AG10803 (cell line): ENCODE measurements around the gene LCN12.

Experiments used
- DNase-seq: peaks from one replicate; pipeline ENCODE4 v3.0.0; 2010; ENCODE audit warnings: low read depth
- H3K4me3 ChIP-seq: 2 replicates; pipeline ENCODE4 v1.5.1; 2011; ENCODE audit warnings: mild to moderate bottlenecking, low read length, control low read depth
- CTCF ChIP-seq: conservative IDR thresholded peaks from 2 replicates; pipeline ENCODE4 v1.5.1; 2011; ENCODE audit warnings: mild to moderate bottlenecking, low read length, control low read depth, inconsistent platforms

LCN12 gene

GRCh38 chr9:136921307-136921706 lies 30.8 kb upstream of the LCN12 start:
- no peak for DNase-seq
- TF ChIP-seq CTCF: no peak
- H3K4me3 ChIP-seq: no peak overlapping the region

- no peak for DNase-seq
- H3K4me3 ChIP-seq: no peak overlapping the region
- no peak for TF ChIP-seq CTCF
These were observed 30.4 kb upstream of the LCN12 start for GRCh38 chr9:136921718-136922117.

- H3K4me3 ChIP-seq: no peak overlapping the region
- DNase-seq: no peak
- no peak for TF ChIP-seq CTCF
These were observed 29.5 kb upstream of the LCN12 start for GRCh38 chr9:136922540-136922939.

GRCh38 chr9:136923881-136924280 lies 28.2 kb upstream of the LCN12 start:
- TF ChIP-seq CTCF: no peak
- no peak overlapping the region for H3K4me3 ChIP-seq
- no peak for DNase-seq

- DNase-seq: no peak
- H3K4me3 ChIP-seq: no peak overlapping the region
- TF ChIP-seq CTCF: no peak
These were observed 26.5 kb upstream of the LCN12 start for GRCh38 chr9:136925414-136926153.

GRCh38 chr9:136926154-136926704 lies 25.8 kb upstream of the LCN12 start:
- no peak for DNase-seq
- peak; percentile 4; the same call in 1 of the 2 replicates for TF ChIP-seq CTCF
- no peak overlapping the region for H3K4me3 ChIP-seq

- DNase-seq: no peak
- TF ChIP-seq CTCF: no peak
- H3K4me3 ChIP-seq: no peak overlapping the region
These were observed 25.3 kb upstream of the LCN12 start for GRCh38 chr9:136926749-136927148.
